Measurements from ENCODE around the gene PER2. TPM values are rescaled to one million over a fixed set of nuclear protein-coding genes. Genes with fewer than 3 reads are reported as not detected.

PER2 gene
- total and polyA plus RNA-seq, 12 donors = 1.4 to 19.0 (median 7.1) TPM

- no peaks in the 10 kb centered on the region for H3K27me3 ChIP-seq
- H3K36me3 ChIP-seq = no peaks in the 10 kb centered on the region
- ATAC-seq (peak in 4 of 8 donors; percentile 13 to 60 (median 20)), DNase-seq (peak; percentile 32 to 75)
- peak overlapping the region in 2 of 10 donors; percentile 97 to 99 for H3K4me3 ChIP-seq
- 46 to 47% methylated on average over 8 of the region's 8 CpGs for WGBS, 2 donors
- H3K9me3 ChIP-seq = no peaks in the 10 kb centered on the region
- peaks cover 2 to 50% (median 45%) of the 10 kb centered on the region in 9 donors for H3K4me1 ChIP-seq
- TF ChIP-seq CTCF (IDR thresholded peaks at IDR 0.05) = no peak
- intact Hi-C loops (cut with DNase I) = no loop called here
- H3K27ac ChIP-seq = peak overlapping the region in 8 of 10 donors; percentile 71 to 97 (median 90)
Measured at GRCh38 chr2:238290091-238290509, 1.7 kb upstream of the PER2 start.

- Histone ChIP-seq H3K4me1 (peaks cover 2 to 56% (median 48%) of the 10 kb centered on the region in 9 donors), H3K4me3 (peak overlapping the region in 8 of 10 donors; percentile 67 to 99 (median 79)), H3K27ac (peak overlapping the region in 9 of 10 donors; percentile 71 to 97 (median 90)), H3K9me3 (no peaks in the 10 kb centered on the region), H3K36me3 (no peaks in the 10 kb centered on the region), H3K27me3 (no peaks in the 10 kb centered on the region)
- intact Hi-C loops (cut with DNase I) = loop anchor here in 3 of 10 donors (1.0 to 2.0 kb wide), 2 partner anchors 31 kb away; partner anchors contain the start of gene TRAF3IP1 (in 3 of the 3)
- no peak for TF ChIP-seq CTCF (IDR thresholded peaks at IDR 0.05)
- DNase-seq = no peak
- no peak for ATAC-seq
- WGBS, 2 donors = 24 to 26% methylated on average over 13 of the region's 13 CpGs
Measured at GRCh38 chr2:238289574-238289973, 1.2 kb upstream of the PER2 start.

- peak; percentile 83 to 93 (median 89) for ATAC-seq
- peak overlapping the region; percentile 55 to 97 (median 90) for H3K27ac ChIP-seq
- peaks cover 2 to 62% (median 48%) of the 10 kb centered on the region in 9 donors for H3K4me1 ChIP-seq
- WGBS, 2 donors = 0 to 1% methylated on average over 99 to 108 of the region's 108 CpGs
- peak in 7 of 9 donors; percentile 30 to 62 (median 34) for TF ChIP-seq CTCF (IDR thresholded peaks at IDR 0.05)
- H3K4me3 ChIP-seq = peak overlapping the region; percentile 40 to 99 (median 79)
- no peaks in the 10 kb centered on the region for H3K27me3 ChIP-seq
- peak; percentile 97 to 99 for DNase-seq
- intact Hi-C loops (cut with DNase I) = loop anchor here in 3 of 10 donors (1.0 to 2.0 kb wide), 2 partner anchors 31 to 32 kb away; partner anchors contain the start of gene TRAF3IP1 (in 3 of the 3)
- no peaks in the 10 kb centered on the region for H3K9me3 ChIP-seq
- H3K36me3 ChIP-seq = no peaks in the 10 kb centered on the region
Measured at GRCh38 chr2:238288650-238289573, 502 bp upstream of the PER2 start.

GRCh38 chr2:238286987-238287736, 1.2 kb downstream of the PER2 start:
- intact Hi-C loops (cut with DNase I) = no loop called here
- Histone ChIP-seq H3K9me3 (no peaks in the 10 kb centered on the region), H3K27ac (peak overlapping the region; percentile 41 to 97 (median 90)), H3K27me3 (no peaks in the 10 kb centered on the region), H3K36me3 (no peaks in the 10 kb centered on the region), H3K4me3 (peak overlapping the region in 9 of 10 donors; percentile 67 to 99 (median 79)), H3K4me1 (peaks cover 2 to 76% (median 58%) of the 10 kb centered on the region in 9 donors)
- no peak for DNase-seq
- 67 to 74% methylated on average over 11 of the region's 11 CpGs for WGBS, 2 donors
- peak in 3 of 8 donors; percentile 1 to 20 (median 7) for ATAC-seq
- no peak for TF ChIP-seq CTCF (IDR thresholded peaks at IDR 0.05)
